Lower leg skin (tissue), 4 donors: ENCODE results near the gene CDCA7. TPM values are rescaled to one million over a fixed set of nuclear protein-coding genes. Genes with fewer than 3 reads are reported as not detected.
"Not testable (repeated sequence)": the region's sequence is repeated elsewhere in the genome, so short reads cannot be mapped to it uniquely, and the experiment has no call there.

Experiments used
- DNase-seq, 2 donors: peaks; one replicate each; pipeline ENCODE4 v3.0.0-alpha.2; 2019; ENCODE audit warnings: low spot score in 2 of 2
- H3K4me3 ChIP-seq: fragments of 200-600 bp; sonication (generic); 2 replicates; pipeline ENCODE4 v1.5.1; 2017; ENCODE audit warnings: mild to moderate bottlenecking, low read depth; ENCODE audit not compliant: poor library complexity, severe bottlenecking
- POLR2A ChIP-seq, 2 donors: fragments of 450-650 bp; IDR thresholded peaks; one replicate each; pipeline ENCODE4 v1.6.1; 2016 to 2017; ENCODE audit warnings: antibody characterized with exemption in 2 of 2, mild to moderate bottlenecking in 1 of 2, moderate library complexity in 1 of 2
- WGBS, 2 donors: methylation state at CpG; one replicate each; pipeline ENCODE4 v1.1.5; 2018; 5-methylcytosine and 5-hydroxymethylcytosine counted together
- intact Hi-C: fragments of 100-400 bp; cut with DNase I; formaldehyde crosslinking; loops from one replicate; pipeline ENCODE4 v1.15.0; 2023; ENCODE audit warnings: low total_unique reads
- total RNA-seq, 4 donors: library from RNA; depleted of rRNA; stranded (reverse); fragments of >200 nt; gene quantifications; one replicate each; pipeline ENCODE4 v1.1.0, GENCODE V29; 2016
- TF ChIP-seq, protein P1 (sequence below), 3 donors: fragments of 450-650 bp; IDR thresholded peaks; one replicate each; pipeline ENCODE4 v1.5.1; 2016; ENCODE audit warnings: antibody characterized with exemption in 3 of 3, mild to moderate bottlenecking in 3 of 3, moderate library complexity in 2 of 3

The CDCA7 gene
- total RNA-seq, 4 donors from 2014 or later: 5.4 to 6.6 (median 5.7) TPM

DNA sequence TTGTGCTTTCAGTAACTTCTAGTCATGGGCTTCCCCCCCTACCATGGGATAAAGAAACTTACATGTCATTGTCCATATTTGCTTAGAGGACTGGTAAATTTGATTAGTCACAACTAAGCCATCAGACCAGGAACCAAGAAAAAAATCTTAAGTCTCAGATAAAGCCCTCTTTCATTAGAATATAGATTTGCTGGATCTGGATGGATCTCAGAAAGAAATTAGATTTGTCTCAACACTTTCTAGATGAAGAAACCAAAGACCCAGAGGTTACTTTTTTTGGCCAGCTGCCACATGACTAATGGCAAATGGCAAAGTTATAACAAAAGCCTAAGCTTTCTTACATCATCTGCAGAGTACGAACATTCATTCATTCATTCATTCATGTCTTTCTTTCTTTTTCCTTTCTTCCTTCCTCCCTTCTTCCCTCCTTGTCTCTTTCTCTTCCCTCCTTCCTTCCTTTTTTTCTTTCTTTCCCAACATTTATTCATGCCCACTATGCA, 60.2 kb downstream of the CDCA7 start:
- 51 to 52% methylated on average over 1 of the region's 1 CpG for WGBS, 2 donors
- intact Hi-C loops: no loop called here
- no peak for DNase-seq
- TF ChIP-seq POLR2A (IDR thresholded peaks at IDR 0.05): no peak
- TF ChIP-seq, protein P1, sequence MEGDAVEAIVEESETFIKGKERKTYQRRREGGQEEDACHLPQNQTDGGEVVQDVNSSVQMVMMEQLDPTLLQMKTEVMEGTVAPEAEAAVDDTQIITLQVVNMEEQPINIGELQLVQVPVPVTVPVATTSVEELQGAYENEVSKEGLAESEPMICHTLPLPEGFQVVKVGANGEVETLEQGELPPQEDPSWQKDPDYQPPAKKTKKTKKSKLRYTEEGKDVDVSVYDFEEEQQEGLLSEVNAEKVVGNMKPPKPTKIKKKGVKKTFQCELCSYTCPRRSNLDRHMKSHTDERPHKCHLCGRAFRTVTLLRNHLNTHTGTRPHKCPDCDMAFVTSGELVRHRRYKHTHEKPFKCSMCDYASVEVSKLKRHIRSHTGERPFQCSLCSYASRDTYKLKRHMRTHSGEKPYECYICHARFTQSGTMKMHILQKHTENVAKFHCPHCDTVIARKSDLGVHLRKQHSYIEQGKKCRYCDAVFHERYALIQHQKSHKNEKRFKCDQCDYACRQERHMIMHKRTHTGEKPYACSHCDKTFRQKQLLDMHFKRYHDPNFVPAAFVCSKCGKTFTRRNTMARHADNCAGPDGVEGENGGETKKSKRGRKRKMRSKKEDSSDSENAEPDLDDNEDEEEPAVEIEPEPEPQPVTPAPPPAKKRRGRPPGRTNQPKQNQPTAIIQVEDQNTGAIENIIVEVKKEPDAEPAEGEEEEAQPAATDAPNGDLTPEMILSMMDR (IDR thresholded peaks at IDR 0.05): no peak
- H3K4me3 ChIP-seq: no peak overlapping the region

DNA sequence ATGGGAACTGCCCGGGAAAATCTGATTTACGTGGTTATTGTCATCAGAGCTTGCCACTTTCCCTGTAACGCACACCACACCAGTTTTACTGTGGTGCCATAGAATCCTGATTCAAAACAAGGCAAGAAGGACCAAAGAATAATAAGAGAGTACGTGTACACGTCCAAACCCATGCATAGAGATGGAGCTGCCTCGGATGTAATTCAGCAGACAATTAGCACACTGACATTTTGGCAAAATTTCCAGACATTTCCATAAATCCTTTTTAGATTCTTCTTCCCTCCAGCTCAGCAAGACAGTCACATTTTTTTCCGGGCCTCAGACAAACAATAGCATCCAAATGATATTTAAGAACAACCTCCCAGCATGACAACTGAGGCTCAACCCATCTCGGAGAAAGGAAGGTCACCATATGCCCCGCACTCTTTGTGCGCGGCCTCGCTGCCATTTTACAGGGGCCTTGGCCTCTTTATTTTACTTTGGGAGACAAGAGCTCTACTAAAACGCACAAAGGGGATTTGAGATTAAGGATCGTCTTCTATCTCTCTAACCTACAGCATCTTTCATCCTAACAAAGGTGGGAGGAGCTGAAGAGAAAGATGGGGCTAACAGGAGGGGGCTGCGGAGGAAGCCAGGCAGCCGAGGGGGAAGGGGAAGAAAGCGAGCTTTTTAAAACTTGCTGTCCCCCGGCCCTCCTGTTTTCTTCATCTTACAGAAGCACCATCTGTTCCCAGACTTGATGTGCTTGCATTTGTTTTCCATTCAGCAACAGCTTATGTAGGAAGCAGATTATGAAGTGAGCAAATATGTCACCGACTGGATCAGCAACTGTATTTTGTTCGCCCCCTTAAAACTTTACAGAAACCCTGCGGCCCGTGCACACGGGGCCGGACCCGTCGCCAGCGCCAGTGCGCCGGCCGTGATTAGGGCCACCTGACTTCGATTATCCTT, 61.0 kb downstream of the CDCA7 start:
- no peak for DNase-seq
- TF ChIP-seq, protein P1 (IDR thresholded peaks at IDR 0.05): no peak
- no peak for TF ChIP-seq POLR2A (IDR thresholded peaks at IDR 0.05)
- H3K4me3 ChIP-seq: no peak overlapping the region
- intact Hi-C loops: no loop called here
- WGBS, 2 donors: 68 to 71% methylated on average over 31 of the region's 31 CpGs

DNA sequence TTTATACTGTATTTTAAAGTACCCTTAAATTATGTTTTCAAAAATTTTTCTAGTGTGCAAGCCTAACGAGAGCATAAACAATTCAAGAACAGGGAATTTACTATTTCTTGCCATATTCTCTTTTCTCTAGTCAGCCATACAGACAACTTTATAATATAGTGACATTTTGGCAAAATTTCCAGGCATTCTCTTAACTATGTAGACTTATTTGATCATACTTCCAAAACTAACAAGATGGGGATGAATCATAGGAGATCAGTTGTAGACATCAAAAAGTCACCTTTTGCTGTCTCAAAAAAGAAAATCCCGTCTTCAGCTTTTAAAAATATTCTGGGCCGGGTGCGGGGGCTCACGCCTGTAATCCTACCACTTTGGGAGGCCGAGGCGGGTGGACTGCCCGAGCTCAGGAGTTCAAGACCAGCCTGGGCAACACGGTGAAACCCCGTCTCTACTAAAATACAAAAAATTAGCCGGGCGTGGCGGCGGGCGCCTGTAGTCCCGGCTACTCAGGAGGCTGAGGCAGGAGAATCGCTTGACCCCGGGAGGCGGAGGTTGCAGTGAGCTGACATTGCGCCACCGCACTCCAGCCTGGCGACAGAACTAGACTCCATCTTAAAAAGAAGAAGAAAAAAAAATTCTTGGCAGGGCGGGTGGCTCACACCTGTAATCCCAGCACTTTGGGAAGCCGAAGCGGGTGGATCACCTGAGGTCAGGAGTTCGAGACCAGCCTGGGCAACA, 61.9 kb downstream of the CDCA7 start:
- intact Hi-C loops, DNase-seq: not testable (repeated sequence)
- 93% methylated on average over 25 to 26 of the region's 26 CpGs for WGBS, 2 donors

DNA sequence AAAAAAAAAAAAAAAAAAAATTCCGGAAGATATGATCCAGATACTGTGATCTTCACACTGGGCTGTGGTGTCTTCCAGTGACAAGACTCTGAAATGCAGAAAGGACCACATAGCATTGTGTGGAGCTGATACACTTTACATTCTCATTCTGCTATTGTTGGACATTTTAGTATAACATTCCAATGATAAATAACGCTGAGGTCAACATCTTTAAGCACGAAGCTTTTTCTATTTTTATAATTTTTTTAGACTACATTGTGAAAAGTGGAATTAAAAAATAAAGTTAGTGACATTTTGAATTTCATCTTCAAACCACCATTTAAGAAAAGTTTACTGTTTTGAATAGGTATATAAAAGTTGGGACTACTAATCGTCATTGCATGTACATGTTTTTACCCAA, 62.7 kb downstream of the CDCA7 start:
- H3K4me3 ChIP-seq: no peak overlapping the region
- no peak for DNase-seq
- intact Hi-C loops: no loop called here
- WGBS, 2 donors: 89 to 94% methylated on average over 4 of the region's 4 CpGs
- TF ChIP-seq, protein P1 (IDR thresholded peaks at IDR 0.05): no peak
- no peak for TF ChIP-seq POLR2A (IDR thresholded peaks at IDR 0.05)

More for the DNA sequence above, 61.9 kb downstream of the CDCA7 start:
- H3K4me3 ChIP-seq: not testable (repeated sequence)

DNA sequence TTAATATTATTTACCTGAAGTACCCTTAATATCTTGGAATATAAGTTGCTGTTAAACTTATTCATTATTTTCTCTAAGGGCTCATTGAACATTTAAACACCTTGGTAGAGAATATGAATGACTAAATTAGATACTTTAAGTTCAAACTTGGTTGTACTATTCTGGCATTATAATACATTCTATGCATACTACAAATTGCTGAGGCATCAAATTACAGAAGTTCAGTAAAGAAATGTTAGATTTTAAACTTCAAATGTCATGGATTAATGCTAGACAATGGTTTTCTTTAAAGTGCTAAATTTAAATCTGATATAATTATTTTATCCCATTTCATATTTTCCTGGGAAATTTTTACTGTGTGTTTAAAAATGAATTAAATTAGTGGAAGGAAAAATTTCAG, 63.1 kb downstream of the CDCA7 start:
- TF ChIP-seq, protein P1 (IDR thresholded peaks at IDR 0.05): no peak
- no peak for TF ChIP-seq POLR2A (IDR thresholded peaks at IDR 0.05)
- intact Hi-C loops: no loop called here
- no peak for DNase-seq

More for the DNA sequence above, 63.1 kb downstream of the CDCA7 start:
- H3K4me3 ChIP-seq: no peak overlapping the region
